ENCODE measurements around the gene SEMA7A. TPM values are rescaled to one million over a fixed set of nuclear protein-coding genes. Genes with fewer than 3 reads are reported as not detected.

SEMA7A gene
- total and polyA plus RNA-seq, 3 donors from 2014 or later, result 80.7 to 220 (median 217) TPM

DNA sequence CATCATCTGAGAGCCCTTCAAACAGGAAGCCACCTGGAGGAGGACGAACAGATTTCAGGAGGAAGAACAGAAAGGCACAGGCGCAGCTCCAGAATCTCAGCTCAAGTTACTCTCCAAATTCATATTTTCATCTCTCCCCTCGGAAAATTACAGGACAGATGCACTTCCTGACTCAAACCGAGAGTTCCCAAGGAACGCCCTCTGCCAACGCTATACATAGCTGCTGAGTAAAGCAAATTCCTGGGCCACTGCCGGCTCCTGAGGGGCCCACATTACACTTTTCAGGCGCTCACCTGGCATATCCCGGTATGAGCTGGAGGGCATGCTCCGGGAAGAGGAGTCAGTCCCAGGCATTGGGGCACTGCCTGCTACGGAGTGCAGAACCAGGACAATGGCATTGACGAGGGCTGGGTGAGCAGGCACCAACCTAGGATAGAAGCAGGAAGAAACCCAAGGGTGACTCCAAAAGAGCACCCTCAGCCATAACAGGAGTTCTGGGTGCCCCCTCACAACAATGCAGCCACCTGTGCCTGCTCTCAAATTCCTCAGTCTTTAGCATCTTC, 16.0 kb upstream of the SEMA7A start:
- intact Hi-C loops (cut with DNase I; ENCODE audit: low total_unique reads), result loop anchor here (10.0 kb wide), 1 partner anchor 155 kb away; no protein-coding TSS in a partner anchor
- Histone ChIP-seq H3K27me3 (no peaks in the 10 kb centered on the region), H3K9me3 (no peaks in the 10 kb centered on the region), H3K4me3 (no peak overlapping the region), H3K27ac (no peak overlapping the region), H3K4me1 (peaks cover under 1% of the 10 kb centered on the region), H3K36me3 (ENCODE audit: low read depth, missing control alignments) (no peaks in the 10 kb centered on the region)
- no peak for DNase-seq
- WGBS, 2 donors, result 91 to 96% methylated on average over 11 to 12 of the region's 12 CpGs
- TF ChIP-seq POLR2A (IDR thresholded peaks at IDR 0.05), result no peak
- TF ChIP-seq, protein P1, sequence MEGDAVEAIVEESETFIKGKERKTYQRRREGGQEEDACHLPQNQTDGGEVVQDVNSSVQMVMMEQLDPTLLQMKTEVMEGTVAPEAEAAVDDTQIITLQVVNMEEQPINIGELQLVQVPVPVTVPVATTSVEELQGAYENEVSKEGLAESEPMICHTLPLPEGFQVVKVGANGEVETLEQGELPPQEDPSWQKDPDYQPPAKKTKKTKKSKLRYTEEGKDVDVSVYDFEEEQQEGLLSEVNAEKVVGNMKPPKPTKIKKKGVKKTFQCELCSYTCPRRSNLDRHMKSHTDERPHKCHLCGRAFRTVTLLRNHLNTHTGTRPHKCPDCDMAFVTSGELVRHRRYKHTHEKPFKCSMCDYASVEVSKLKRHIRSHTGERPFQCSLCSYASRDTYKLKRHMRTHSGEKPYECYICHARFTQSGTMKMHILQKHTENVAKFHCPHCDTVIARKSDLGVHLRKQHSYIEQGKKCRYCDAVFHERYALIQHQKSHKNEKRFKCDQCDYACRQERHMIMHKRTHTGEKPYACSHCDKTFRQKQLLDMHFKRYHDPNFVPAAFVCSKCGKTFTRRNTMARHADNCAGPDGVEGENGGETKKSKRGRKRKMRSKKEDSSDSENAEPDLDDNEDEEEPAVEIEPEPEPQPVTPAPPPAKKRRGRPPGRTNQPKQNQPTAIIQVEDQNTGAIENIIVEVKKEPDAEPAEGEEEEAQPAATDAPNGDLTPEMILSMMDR (IDR thresholded peaks at IDR 0.05), result no peak

GRCh38 chr15:74449095-74449494, 15.3 kb upstream of the SEMA7A start:
- DNase-seq, result no peak
- no peak for TF ChIP-seq POLR2A (IDR thresholded peaks at IDR 0.05)
- TF ChIP-seq, protein P1 (IDR thresholded peaks at IDR 0.05), result no peak
- Histone ChIP-seq H3K27me3 (no peaks in the 10 kb centered on the region), H3K4me3 (no peak overlapping the region), H3K27ac (no peak overlapping the region), H3K9me3 (no peaks in the 10 kb centered on the region), H3K4me1 (no peaks in the 10 kb centered on the region), H3K36me3 (ENCODE audit: low read depth, missing control alignments) (no peaks in the 10 kb centered on the region)
- WGBS, 2 donors, result 83% methylated on average over 7 of the region's 7 CpGs; no CpG with 5 or more reads in 1 of the 2 donors
- intact Hi-C loops (cut with DNase I; ENCODE audit: low total_unique reads), result no loop called here

GRCh38 chr15:74445816-74446763, 12.3 kb upstream of the SEMA7A start:
- no peaks in the 10 kb centered on the region for H3K36me3 ChIP-seq (ENCODE audit: low read depth, missing control alignments)
- no peak for DNase-seq
- H3K27ac ChIP-seq, result no peak overlapping the region
- H3K9me3 ChIP-seq, result no peaks in the 10 kb centered on the region
- 89% methylated on average over 8 to 9 of the region's 9 CpGs for WGBS, 2 donors
- no peaks in the 10 kb centered on the region for H3K27me3 ChIP-seq
- H3K4me3 ChIP-seq, result no peak overlapping the region
- intact Hi-C loops (cut with DNase I; ENCODE audit: low total_unique reads), result no loop called here
- TF ChIP-seq, protein P1 (IDR thresholded peaks at IDR 0.05), result no peak
- TF ChIP-seq POLR2A (IDR thresholded peaks at IDR 0.05), result no peak
- peaks cover 11% of the 10 kb centered on the region for H3K4me1 ChIP-seq

DNA sequence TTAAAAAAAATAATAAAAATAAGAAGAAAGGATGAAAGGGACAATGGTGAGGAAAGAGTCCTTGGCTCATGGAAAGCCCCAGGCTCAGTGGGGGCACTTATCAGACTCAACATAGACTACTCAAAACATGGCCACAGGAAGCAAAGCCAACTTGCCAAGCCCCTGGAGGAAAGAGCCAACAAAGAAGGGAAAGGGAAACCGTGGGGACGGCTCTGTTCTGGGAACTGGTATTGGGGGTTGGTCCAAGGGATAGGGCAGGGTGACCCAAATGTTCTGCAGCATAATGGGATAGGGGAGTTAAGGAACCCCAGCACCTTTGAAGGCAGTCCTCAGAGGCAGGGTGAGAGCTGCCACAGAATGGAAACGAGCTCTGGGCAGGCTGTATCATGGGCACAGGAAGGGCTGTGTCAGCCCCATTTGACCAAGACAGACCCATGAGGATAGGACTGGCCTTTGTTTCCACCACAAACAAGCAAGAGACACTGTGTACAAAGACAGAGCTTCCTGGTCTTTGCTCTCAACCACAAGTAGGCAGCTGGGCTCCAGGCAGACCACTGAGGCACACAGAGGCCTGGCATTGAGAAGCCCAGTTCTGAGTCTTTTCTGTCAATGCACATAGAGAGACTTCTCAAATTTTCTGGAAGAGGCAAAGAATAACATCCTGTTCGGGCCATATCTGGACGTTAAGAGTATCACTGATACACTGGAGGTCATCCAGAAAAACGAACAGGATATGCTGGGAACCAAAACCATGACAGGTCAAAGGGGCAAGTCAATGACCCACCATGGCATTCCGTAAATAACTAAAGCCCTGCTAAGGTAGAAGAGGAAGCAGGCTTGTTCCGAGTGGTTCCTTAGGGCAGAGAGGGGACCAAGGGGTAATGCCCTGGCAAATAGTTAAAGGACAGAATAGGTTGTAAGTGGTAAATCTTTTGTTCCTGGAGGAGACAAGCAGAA, 10.6 kb upstream of the SEMA7A start:
- Histone ChIP-seq H3K4me3 (no peak overlapping the region), H3K36me3 (ENCODE audit: low read depth, missing control alignments) (no peaks in the 10 kb centered on the region), H3K27me3 (no peaks in the 10 kb centered on the region), H3K27ac (no peak overlapping the region), H3K9me3 (no peaks in the 10 kb centered on the region), H3K4me1 (peaks cover 11% of the 10 kb centered on the region)
- intact Hi-C loops (cut with DNase I; ENCODE audit: low total_unique reads), result no loop called here
- no peak for TF ChIP-seq POLR2A (IDR thresholded peaks at IDR 0.05)
- TF ChIP-seq, protein P1 (IDR thresholded peaks at IDR 0.05), result no peak
- no peak for DNase-seq
- WGBS, 2 donors, result 64 to 66% methylated on average over 8 of the region's 8 CpGs
